ENCODE measurements around the gene DDX3X.

Gene DDX3X

GRCh38 chrX:41300758-41301437 lies 33.1 kb upstream of the DDX3X start:
- H3K36me3 ChIP-seq (replicated peaks), result no peaks in the 10 kb centered on the region
- TF ChIP-seq, protein P1, sequence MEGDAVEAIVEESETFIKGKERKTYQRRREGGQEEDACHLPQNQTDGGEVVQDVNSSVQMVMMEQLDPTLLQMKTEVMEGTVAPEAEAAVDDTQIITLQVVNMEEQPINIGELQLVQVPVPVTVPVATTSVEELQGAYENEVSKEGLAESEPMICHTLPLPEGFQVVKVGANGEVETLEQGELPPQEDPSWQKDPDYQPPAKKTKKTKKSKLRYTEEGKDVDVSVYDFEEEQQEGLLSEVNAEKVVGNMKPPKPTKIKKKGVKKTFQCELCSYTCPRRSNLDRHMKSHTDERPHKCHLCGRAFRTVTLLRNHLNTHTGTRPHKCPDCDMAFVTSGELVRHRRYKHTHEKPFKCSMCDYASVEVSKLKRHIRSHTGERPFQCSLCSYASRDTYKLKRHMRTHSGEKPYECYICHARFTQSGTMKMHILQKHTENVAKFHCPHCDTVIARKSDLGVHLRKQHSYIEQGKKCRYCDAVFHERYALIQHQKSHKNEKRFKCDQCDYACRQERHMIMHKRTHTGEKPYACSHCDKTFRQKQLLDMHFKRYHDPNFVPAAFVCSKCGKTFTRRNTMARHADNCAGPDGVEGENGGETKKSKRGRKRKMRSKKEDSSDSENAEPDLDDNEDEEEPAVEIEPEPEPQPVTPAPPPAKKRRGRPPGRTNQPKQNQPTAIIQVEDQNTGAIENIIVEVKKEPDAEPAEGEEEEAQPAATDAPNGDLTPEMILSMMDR (IDR thresholded peaks at IDR 0.05; ENCODE audit: low read depth, low read length, missing control alignments), result no peak
- in situ Hi-C loops (cut with HindIII; ENCODE audit: low pct_ligation_motif_present, low sequenced_read_pairs), result no loop called here
- DNase-seq, result peak; percentile 49
- peak overlapping the region; percentile 75 for H3K27ac ChIP-seq
- no peaks in the 10 kb centered on the region for H3K27me3 ChIP-seq (replicated peaks)
- H3K4me3 ChIP-seq (ENCODE audit: low read depth, low read length), result no peak overlapping the region

DNA sequence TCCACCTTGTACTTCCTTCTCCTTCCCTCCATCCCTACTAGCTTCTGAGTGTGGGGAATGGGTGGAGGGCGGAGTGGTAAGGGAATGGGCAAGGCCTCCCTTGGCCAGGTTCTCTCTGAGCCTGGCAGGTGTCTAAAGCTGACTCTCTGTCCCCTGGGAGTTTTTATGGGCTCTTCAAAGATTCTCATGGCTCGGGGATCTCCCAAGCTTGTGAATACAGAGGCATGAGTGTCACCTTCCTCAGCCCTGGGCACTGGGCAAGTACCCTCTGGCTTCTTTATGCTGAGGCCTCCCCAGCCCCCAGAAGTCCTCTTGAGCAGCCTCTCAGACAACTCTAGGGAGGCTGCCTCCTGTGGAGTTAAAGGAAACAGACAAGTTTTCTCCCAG lies 32.5 kb upstream of the DDX3X start:
- Histone ChIP-seq H3K36me3 (replicated peaks) (no peaks in the 10 kb centered on the region), H3K4me3 (ENCODE audit: low read depth, low read length) (no peak overlapping the region), H3K27me3 (replicated peaks) (no peaks in the 10 kb centered on the region), H3K27ac (peak overlapping the region; percentile 75)
- TF ChIP-seq, protein P1 (IDR thresholded peaks at IDR 0.05; ENCODE audit: low read depth, low read length, missing control alignments), result no peak
- no peak for DNase-seq
- in situ Hi-C loops (cut with HindIII; ENCODE audit: low pct_ligation_motif_present, low sequenced_read_pairs), result no loop called here

- no peak overlapping the region for H3K27ac ChIP-seq
- no peak overlapping the region for H3K4me3 ChIP-seq (ENCODE audit: low read depth, low read length)
- no peak for DNase-seq
- no peaks in the 10 kb centered on the region for H3K27me3 ChIP-seq (replicated peaks)
- in situ Hi-C loops (cut with HindIII; ENCODE audit: low pct_ligation_motif_present, low sequenced_read_pairs), result no loop called here
- TF ChIP-seq, protein P1 (IDR thresholded peaks at IDR 0.05; ENCODE audit: low read depth, low read length, missing control alignments), result no peak
- no peaks in the 10 kb centered on the region for H3K36me3 ChIP-seq (replicated peaks)
Measured at GRCh38 chrX:41302370-41302769, 31.6 kb upstream of the DDX3X start.

GRCh38 chrX:41303013-41303412 lies 30.9 kb upstream of the DDX3X start:
- no peak for DNase-seq
- no peaks in the 10 kb centered on the region for H3K27me3 ChIP-seq (replicated peaks)
- in situ Hi-C loops (cut with HindIII; ENCODE audit: low pct_ligation_motif_present, low sequenced_read_pairs), result no loop called here

GRCh38 chrX:41304178-41304577 lies 29.8 kb upstream of the DDX3X start:
- Histone ChIP-seq H3K4me3 (ENCODE audit: low read depth, low read length) (no peak overlapping the region), H3K27ac (no peak overlapping the region), H3K27me3 (replicated peaks) (no peaks in the 10 kb centered on the region), H3K36me3 (replicated peaks) (no peaks in the 10 kb centered on the region)
- in situ Hi-C loops (cut with HindIII; ENCODE audit: low pct_ligation_motif_present, low sequenced_read_pairs), result no loop called here
- TF ChIP-seq, protein P1 (IDR thresholded peaks at IDR 0.05; ENCODE audit: low read depth, low read length, missing control alignments), result no peak
- DNase-seq, result no peak

More at GRCh38 chrX:41303013-41303412, 30.9 kb upstream of the DDX3X start:
- Histone ChIP-seq H3K36me3 (replicated peaks) (no peaks in the 10 kb centered on the region), H3K27ac (no peak overlapping the region), H3K4me3 (ENCODE audit: low read depth, low read length) (no peak overlapping the region)
- TF ChIP-seq, protein P1 (IDR thresholded peaks at IDR 0.05; ENCODE audit: low read depth, low read length, missing control alignments), result no peak

Measured in brain microvascular endothelial cell (primary cell).